Suppressor macrophage (primary cell): ENCODE results near the gene KPRP.

ENCODE experiments used
- DNase-seq, 4 experiments: peaks; one replicate each; pipeline ENCODE4 v3.0.0-alpha.2; 2020 to 2022
- total RNA-seq, 17 experiments: gene quantifications; one replicate each; lab custom pipeline; 2026; ENCODE audit warnings: mixed read lengths in 6 of 17, inconsistent platforms in 3 of 17; lab: John Stamatoyannopoulos, UW

Gene KPRP
- total RNA-seq: 0 to 1.1 (median 0) reads per million in 17 experiments

GRCh38 chr1:152757747-152758146 is at the start of gene KPRP:
Gene KPRP, plus strand, starts transcription at chr1:152758025. Its CDS starts 1,564 bp downstream, at chr1:152759589.
- no peak for DNase-seq

GRCh38 chr1:152718238-152718637 is 39.6 kb upstream of the KPRP start:
- DNase-seq: no peak

GRCh38 chr1:152725261-152725660 is 32.6 kb upstream of the KPRP start:
- no peak for DNase-seq

GRCh38 chr1:152728986-152729385 is 28.8 kb upstream of the KPRP start:
- no peak for DNase-seq

GRCh38 chr1:152735648-152736047 is 22.2 kb upstream of the KPRP start:
- no peak for DNase-seq

GRCh38 chr1:152737997-152738396 is 19.8 kb upstream of the KPRP start:
- no peak for DNase-seq

GRCh38 chr1:152739841-152740240 is 18.0 kb upstream of the KPRP start:
- DNase-seq: no peak

GRCh38 chr1:152741656-152742055 is 16.2 kb upstream of the KPRP start:
- DNase-seq: no peak

- no peak for DNase-seq
Observed at GRCh38 chr1:152743371-152744145, 14.3 kb upstream of the KPRP start.

GRCh38 chr1:152745289-152745704 is 12.5 kb upstream of the KPRP start:
- DNase-seq: no peak

GRCh38 chr1:152745765-152746444 is 11.9 kb upstream of the KPRP start:
- no peak for DNase-seq

- no peak for DNase-seq
Observed at GRCh38 chr1:152747831-152748230, 10.0 kb upstream of the KPRP start.

- peak in 3 of 4 experiments; percentile 5 to 49 (median 9) for DNase-seq
Observed at GRCh38 chr1:152752225-152752624, 5.6 kb upstream of the KPRP start.

- no peak for DNase-seq
Observed at GRCh38 chr1:152753586-152753985, 4.2 kb upstream of the KPRP start.

- no peak for DNase-seq
Observed at GRCh38 chr1:152756872-152757271, 953 bp upstream of the KPRP start.

- no peak for DNase-seq
Observed at GRCh38 chr1:152758636-152759035, 811 bp downstream of the KPRP start.

- DNase-seq: no peak
Observed at GRCh38 chr1:152759453-152760173, 1.8 kb downstream of the KPRP start.

GRCh38 chr1:152760551-152761190 is 2.8 kb downstream of the KPRP start:
- no peak for DNase-seq

GRCh38 chr1:152761609-152762213 is 3.9 kb downstream of the KPRP start:
- no peak for DNase-seq

GRCh38 chr1:152768847-152769533 is 11.2 kb downstream of the KPRP start:
- no peak for DNase-seq

- no peak for DNase-seq
Observed at GRCh38 chr1:152770411-152770810, 12.6 kb downstream of the KPRP start.

GRCh38 chr1:152774875-152775274 is 17.1 kb downstream of the KPRP start, which contains the start of gene LCE1F:
Gene LCE1F, plus strand, starts transcription at chr1:152775140. Its CDS starts 1,232 bp downstream, at chr1:152776372.
- DNase-seq: no peak
